ENCODE measurements around the gene TAB2. TPM values are rescaled to one million over a fixed set of nuclear protein-coding genes. Genes with fewer than 3 reads are reported as not detected.

Gene TAB2
- total RNA-seq, 3 donors from 2014 or later = 57.1 to 124 (median 70.2) TPM

GRCh38 chr6:149311293-149311692, 6.2 kb upstream of the TAB2 start:
- ATAC-seq = no peak
- TF ChIP-seq, protein P1, sequence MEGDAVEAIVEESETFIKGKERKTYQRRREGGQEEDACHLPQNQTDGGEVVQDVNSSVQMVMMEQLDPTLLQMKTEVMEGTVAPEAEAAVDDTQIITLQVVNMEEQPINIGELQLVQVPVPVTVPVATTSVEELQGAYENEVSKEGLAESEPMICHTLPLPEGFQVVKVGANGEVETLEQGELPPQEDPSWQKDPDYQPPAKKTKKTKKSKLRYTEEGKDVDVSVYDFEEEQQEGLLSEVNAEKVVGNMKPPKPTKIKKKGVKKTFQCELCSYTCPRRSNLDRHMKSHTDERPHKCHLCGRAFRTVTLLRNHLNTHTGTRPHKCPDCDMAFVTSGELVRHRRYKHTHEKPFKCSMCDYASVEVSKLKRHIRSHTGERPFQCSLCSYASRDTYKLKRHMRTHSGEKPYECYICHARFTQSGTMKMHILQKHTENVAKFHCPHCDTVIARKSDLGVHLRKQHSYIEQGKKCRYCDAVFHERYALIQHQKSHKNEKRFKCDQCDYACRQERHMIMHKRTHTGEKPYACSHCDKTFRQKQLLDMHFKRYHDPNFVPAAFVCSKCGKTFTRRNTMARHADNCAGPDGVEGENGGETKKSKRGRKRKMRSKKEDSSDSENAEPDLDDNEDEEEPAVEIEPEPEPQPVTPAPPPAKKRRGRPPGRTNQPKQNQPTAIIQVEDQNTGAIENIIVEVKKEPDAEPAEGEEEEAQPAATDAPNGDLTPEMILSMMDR (IDR thresholded peaks at IDR 0.05) = no peak
- Histone ChIP-seq H3K4me3 (no peak overlapping the region), H3K4me1 (ENCODE audit: low read depth) (no peaks in the 10 kb centered on the region), H3K36me3 (ENCODE audit: low read depth) (no peaks in the 10 kb centered on the region), H3K9me3 (no peaks in the 10 kb centered on the region)
- no peak for DNase-seq
- intact Hi-C loops (cut with DNase I, micrococcal nuclease) = no loop called here

- ATAC-seq (no peak), DNase-seq (no peak)
- no peaks in the 10 kb centered on the region for H3K9me3 ChIP-seq
- TF ChIP-seq, protein P1 (IDR thresholded peaks at IDR 0.05) = no peak
- H3K4me1 ChIP-seq (ENCODE audit: low read depth) = no peaks in the 10 kb centered on the region
- H3K4me3 ChIP-seq = no peak overlapping the region
- intact Hi-C loops (cut with DNase I, micrococcal nuclease) = no loop called here
- H3K36me3 ChIP-seq (ENCODE audit: low read depth) = no peaks in the 10 kb centered on the region
Observed at GRCh38 chr6:149311766-149312165, 5.7 kb upstream of the TAB2 start.

- intact Hi-C loops (cut with DNase I, micrococcal nuclease) = no loop called here
- ATAC-seq (no peak), DNase-seq (no peak)
- Histone ChIP-seq H3K4me1 (ENCODE audit: low read depth) (no peaks in the 10 kb centered on the region), H3K36me3 (ENCODE audit: low read depth) (no peaks in the 10 kb centered on the region), H3K4me3 (no peak overlapping the region), H3K9me3 (no peaks in the 10 kb centered on the region)
- TF ChIP-seq, protein P1 (IDR thresholded peaks at IDR 0.05) = no peak
Observed at GRCh38 chr6:149313070-149313469, 4.4 kb upstream of the TAB2 start.

DNA sequence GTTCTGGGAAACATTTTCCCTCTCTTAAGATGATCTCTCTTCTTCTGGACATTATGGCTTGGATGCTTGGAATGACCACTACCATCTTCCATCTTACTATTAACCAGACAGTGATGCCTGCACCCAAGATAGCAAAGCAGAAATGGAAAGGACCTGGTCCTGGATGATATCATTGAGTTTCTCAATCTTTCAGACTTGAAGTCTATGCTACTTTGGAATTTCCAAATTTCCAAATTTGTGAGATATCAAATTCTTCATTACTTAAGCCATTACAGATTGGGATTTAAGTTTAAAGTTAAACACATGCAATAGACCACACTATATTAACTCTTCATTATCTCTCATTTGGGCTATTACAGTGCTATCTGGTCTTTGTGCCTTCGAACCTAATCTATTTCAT, 3.7 kb upstream of the TAB2 start:
- Histone ChIP-seq H3K4me1 (ENCODE audit: low read depth) (peaks cover 1% of the 10 kb centered on the region), H3K36me3 (ENCODE audit: low read depth) (no peaks in the 10 kb centered on the region), H3K9me3 (no peaks in the 10 kb centered on the region), H3K4me3 (no peak overlapping the region)
- TF ChIP-seq, protein P1 (IDR thresholded peaks at IDR 0.05) = no peak
- intact Hi-C loops (cut with DNase I, micrococcal nuclease) = no loop called here
- no peak for ATAC-seq
- no peak for DNase-seq

DNA sequence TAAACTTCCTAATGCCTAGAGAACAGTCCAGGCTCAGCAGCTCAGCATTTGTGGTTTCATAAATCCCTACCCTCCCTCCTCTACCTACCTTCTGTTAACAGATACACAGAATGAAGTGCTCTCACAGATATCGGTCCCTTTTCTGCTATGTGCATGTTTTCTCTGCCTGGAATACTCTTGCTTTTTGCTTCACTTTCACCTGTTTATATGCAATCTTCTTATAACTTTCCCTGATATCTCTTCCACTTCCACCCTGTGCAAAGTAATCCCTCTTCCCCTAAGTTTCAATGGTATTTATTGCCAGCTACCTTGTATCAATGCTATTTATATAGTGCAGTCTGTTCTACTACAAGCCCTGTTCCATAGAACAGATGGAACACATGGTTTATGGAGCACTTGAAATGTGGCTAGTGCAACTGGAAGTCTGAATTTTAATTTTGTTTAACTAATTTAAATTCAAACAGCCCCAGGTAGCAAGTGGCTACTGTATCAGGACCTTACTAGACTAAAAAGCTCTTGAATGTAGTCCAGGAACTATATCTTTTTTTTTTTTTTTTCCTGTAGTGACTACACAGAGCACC, 3.1 kb upstream of the TAB2 start:
- TF ChIP-seq, protein P1 (IDR thresholded peaks at IDR 0.05) = no peak
- DNase-seq (no peak), ATAC-seq (no peak)
- intact Hi-C loops (cut with DNase I, micrococcal nuclease) = no loop called here
- H3K36me3 ChIP-seq (ENCODE audit: low read depth) = no peaks in the 10 kb centered on the region
- H3K4me3 ChIP-seq = no peak overlapping the region
- H3K4me1 ChIP-seq (ENCODE audit: low read depth) = peaks cover 2% of the 10 kb centered on the region
- H3K9me3 ChIP-seq = no peaks in the 10 kb centered on the region

All from mucosa of descending colon (tissue), 3 donors.